ENCODE measurements around the gene SPSB3.

The SPSB3 gene

DNA sequence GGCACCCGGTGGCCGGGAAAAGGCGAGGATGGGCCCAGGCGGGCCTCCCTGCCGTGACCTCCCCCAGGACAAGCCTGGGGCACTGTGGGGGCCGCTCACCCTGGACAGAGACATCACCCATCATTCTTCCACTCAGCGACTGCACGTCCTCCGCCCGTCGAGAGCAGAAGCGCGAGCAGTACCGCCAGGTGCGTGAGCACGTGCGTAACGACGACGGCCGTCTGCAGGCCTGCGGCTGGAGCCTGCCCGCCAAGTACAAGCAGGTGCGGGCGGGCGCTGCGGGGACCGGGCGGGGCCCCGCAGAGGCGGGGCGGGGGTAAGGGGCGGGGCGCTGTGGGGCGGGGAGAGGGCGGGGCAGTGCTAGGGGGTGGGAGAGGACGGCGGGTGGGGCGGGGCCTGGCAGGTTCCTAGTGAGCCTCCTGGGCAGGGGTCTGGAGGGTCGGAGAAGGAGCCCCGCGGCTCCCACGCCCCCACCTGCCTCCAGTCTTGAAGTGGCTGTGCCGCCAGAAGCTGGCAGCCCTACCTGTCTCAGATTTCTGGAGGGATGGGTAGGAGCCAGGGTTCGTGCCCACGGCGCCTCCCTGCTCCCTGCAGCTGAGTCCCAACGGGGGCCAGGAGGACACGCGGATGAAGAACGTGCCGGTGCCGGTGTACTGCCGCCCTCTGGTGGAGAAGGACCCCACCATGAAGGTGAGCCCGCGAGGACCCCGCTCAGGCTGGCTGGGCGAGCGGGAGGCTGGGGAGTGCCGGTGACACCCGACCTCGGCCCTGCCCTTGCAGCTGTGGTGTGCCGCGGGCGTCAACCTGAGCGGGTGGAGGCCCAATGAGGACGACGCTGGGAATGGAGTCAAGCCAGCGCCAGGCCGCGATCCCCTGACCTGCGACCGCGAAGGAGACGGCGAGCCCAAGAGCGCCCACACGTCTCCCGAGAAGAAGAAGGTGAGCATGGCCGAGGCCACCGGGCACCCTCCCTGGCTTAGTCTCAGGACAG lies 18.6 kb downstream of the SPSB3 start:
- no peak overlapping the region for H3K27ac ChIP-seq (ENCODE audit: extremely low read depth, low read depth, low read length)
- POLR2A ChIA-PET = interaction anchor here (1.4 kb wide), 1 partner anchor 19 kb away, joined by 6 read pairs; the partner anchor contains the start of genes NUBP2 and SPSB3
- peaks cover 0 to 93% of the 10 kb centered on the region in 2 experiments; a peak in 1 of 3 replicates for H3K36me3 ChIP-seq (ENCODE audit: control insufficient read depth in 2 of 2, insufficient read depth in 1 of 2, low read length in 2 of 2)
- TF ChIP-seq TCF7L2 (IDR thresholded peaks at IDR 0.05; ENCODE audit: borderline replicate concordance, low read depth, low read length) (no peak), SP2 (tag by site-specific recombination; IDR thresholded peaks at IDR 0.05) (no peak), ZNF555 (tag by site-specific recombination; conservative IDR thresholded peaks at IDR 0.05) (no peak), ZBTB7A (tag by site-specific recombination; IDR thresholded peaks at IDR 0.05; ENCODE audit: low read depth) (no peak), SCRT1 (tag by site-specific recombination; IDR thresholded peaks at IDR 0.05; ENCODE audit: borderline replicate concordance) (no peak), ZNF610 (tag by site-specific recombination; IDR thresholded peaks at IDR 0.05; ENCODE audit: borderline replicate concordance) (no peak), ZNF621 (tag by site-specific recombination; IDR thresholded peaks at IDR 0.05) (no peak), ZNF211 (tag by site-specific recombination; IDR thresholded peaks at IDR 0.05; ENCODE audit: low read depth) (no peak), ZNF16 (tag by site-specific recombination; IDR thresholded peaks at IDR 0.05; ENCODE audit: low read depth) (no peak), ZBTB20 (tag by site-specific recombination; IDR thresholded peaks at IDR 0.05) (no peak), KLF8 (tag by site-specific recombination; IDR thresholded peaks at IDR 0.05) (peak; percentile 51; the same call in 1 of the 2 replicates), GLI4 (tag by site-specific recombination; IDR thresholded peaks at IDR 0.05) (no peak), KLF1 (tag by site-specific recombination; IDR thresholded peaks at IDR 0.05) (peak; percentile 80), ZNF585B (tag by site-specific recombination; IDR thresholded peaks at IDR 0.05) (no peak), IKZF3 (tag by site-specific recombination; IDR thresholded peaks at IDR 0.05) (0 out of 2 replicates have a peak, but pooled peaks have one; percentile 20), ZNF660 (tag by site-specific recombination; IDR thresholded peaks at IDR 0.05) (no peak), MEIS1 (CRISPR knock-in tag; IDR thresholded peaks at IDR 0.05; ENCODE audit: borderline replicate concordance) (no peak), ZSCAN16 (tag by site-specific recombination; IDR thresholded peaks at IDR 0.05) (no peak), ZNF221 (tag by site-specific recombination; IDR thresholded peaks at IDR 0.05; ENCODE audit: borderline replicate concordance) (no peak)
- TF ChIP-seq, protein P1, sequence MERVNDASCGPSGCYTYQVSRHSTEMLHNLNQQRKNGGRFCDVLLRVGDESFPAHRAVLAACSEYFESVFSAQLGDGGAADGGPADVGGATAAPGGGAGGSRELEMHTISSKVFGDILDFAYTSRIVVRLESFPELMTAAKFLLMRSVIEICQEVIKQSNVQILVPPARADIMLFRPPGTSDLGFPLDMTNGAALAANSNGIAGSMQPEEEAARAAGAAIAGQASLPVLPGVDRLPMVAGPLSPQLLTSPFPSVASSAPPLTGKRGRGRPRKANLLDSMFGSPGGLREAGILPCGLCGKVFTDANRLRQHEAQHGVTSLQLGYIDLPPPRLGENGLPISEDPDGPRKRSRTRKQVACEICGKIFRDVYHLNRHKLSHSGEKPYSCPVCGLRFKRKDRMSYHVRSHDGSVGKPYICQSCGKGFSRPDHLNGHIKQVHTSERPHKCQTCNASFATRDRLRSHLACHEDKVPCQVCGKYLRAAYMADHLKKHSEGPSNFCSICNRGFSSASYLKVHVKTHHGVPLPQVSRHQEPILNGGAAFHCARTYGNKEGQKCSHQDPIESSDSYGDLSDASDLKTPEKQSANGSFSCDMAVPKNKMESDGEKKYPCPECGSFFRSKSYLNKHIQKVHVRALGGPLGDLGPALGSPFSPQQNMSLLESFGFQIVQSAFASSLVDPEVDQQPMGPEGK (tag by site-specific recombination; IDR thresholded peaks at IDR 0.05) = no peak
- TF ChIP-seq, protein P2, sequence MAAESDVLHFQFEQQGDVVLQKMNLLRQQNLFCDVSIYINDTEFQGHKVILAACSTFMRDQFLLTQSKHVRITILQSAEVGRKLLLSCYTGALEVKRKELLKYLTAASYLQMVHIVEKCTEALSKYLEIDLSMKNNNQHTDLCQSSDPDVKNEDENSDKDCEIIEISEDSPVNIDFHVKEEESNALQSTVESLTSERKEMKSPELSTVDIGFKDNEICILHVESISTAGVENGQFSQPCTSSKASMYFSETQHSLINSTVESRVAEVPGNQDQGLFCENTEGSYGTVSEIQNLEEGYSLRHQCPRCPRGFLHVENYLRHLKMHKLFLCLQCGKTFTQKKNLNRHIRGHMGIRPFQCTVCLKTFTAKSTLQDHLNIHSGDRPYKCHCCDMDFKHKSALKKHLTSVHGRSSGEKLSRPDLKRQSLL (tag by site-specific recombination; IDR thresholded peaks at IDR 0.05) = no peak
- TF ChIP-seq, protein P3, sequence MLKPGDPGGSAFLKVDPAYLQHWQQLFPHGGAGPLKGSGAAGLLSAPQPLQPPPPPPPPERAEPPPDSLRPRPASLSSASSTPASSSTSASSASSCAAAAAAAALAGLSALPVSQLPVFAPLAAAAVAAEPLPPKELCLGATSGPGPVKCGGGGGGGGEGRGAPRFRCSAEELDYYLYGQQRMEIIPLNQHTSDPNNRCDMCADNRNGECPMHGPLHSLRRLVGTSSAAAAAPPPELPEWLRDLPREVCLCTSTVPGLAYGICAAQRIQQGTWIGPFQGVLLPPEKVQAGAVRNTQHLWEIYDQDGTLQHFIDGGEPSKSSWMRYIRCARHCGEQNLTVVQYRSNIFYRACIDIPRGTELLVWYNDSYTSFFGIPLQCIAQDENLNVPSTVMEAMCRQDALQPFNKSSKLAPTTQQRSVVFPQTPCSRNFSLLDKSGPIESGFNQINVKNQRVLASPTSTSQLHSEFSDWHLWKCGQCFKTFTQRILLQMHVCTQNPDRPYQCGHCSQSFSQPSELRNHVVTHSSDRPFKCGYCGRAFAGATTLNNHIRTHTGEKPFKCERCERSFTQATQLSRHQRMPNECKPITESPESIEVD (tag by site-specific recombination; IDR thresholded peaks at IDR 0.05) = no peak
- TF ChIP-seq, protein P4, sequence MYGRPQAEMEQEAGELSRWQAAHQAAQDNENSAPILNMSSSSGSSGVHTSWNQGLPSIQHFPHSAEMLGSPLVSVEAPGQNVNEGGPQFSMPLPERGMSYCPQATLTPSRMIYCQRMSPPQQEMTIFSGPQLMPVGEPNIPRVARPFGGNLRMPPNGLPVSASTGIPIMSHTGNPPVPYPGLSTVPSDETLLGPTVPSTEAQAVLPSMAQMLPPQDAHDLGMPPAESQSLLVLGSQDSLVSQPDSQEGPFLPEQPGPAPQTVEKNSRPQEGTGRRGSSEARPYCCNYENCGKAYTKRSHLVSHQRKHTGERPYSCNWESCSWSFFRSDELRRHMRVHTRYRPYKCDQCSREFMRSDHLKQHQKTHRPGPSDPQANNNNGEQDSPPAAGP (tag by site-specific recombination; IDR thresholded peaks at IDR 0.05) = 0 out of 2 replicates have a peak, but pooled peaks have one; percentile 20
- TF ChIP-seq, protein P5, sequence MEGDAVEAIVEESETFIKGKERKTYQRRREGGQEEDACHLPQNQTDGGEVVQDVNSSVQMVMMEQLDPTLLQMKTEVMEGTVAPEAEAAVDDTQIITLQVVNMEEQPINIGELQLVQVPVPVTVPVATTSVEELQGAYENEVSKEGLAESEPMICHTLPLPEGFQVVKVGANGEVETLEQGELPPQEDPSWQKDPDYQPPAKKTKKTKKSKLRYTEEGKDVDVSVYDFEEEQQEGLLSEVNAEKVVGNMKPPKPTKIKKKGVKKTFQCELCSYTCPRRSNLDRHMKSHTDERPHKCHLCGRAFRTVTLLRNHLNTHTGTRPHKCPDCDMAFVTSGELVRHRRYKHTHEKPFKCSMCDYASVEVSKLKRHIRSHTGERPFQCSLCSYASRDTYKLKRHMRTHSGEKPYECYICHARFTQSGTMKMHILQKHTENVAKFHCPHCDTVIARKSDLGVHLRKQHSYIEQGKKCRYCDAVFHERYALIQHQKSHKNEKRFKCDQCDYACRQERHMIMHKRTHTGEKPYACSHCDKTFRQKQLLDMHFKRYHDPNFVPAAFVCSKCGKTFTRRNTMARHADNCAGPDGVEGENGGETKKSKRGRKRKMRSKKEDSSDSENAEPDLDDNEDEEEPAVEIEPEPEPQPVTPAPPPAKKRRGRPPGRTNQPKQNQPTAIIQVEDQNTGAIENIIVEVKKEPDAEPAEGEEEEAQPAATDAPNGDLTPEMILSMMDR (tag by site-specific recombination; IDR thresholded peaks at IDR 0.05) = peak; percentile 34
- H3K9me3 ChIP-seq (ENCODE audit: control insufficient read depth, insufficient read depth, low read depth, low read length) = no peaks in the 10 kb centered on the region
- CTCF ChIA-PET = interaction anchor here (0.6 to 0.9 kb wide), 3 partner anchors 10 to 60 kb away, joined by 4 to 9 read pairs (median 5); no protein-coding TSS in a partner anchor
- H3K4me3 ChIP-seq (ENCODE audit: low read depth, low read length) = no peak overlapping the region
- no peaks in the 10 kb centered on the region for H3K4me1 ChIP-seq (ENCODE audit: control insufficient read depth, insufficient read depth, low read length)
